HepG2 (cell line): ENCODE results near the gene PDE1C. TPM values are rescaled to one million over a fixed set of nuclear protein-coding genes. Genes with fewer than 3 reads are reported as not detected.

ENCODE experiments used
- ATAC-seq: fragments of 200-7000 bp; cut with Tn5 transposase; 3 replicates; pipeline ENCODE4 v1.9.1; 2020; ENCODE audit warnings: mild to moderate bottlenecking, moderate library complexity
- BruUV-seq: library from RNA; stranded (reverse); fragments of 400-500 nt; replicated peaks from 2 replicates; lab custom pipeline; 2021; lab: Mats Ljungman, UMichigan
- CTCF ChIA-PET: fragments of 300-600 bp; formaldehyde crosslinking; extraction: SDS; loops from one replicate; lab custom pipeline; 2021; ENCODE audit warnings: low total read pairs, inconsistent platforms, low intra/inter-chr PET ratio; lab: Yijun Ruan, JAX
- POLR2A ChIA-PET: fragments of 350-600 bp; sonication (Branson Sonifier 250); formaldehyde crosslinking; loops from one replicate; lab custom pipeline; 2020; ENCODE audit warnings: antibody characterized with exemption, inconsistent platforms; lab: Yijun Ruan, JAX
- DNase-seq: peaks from one replicate; pipeline ENCODE4 v3.0.0-alpha.2; 2015; ENCODE audit warnings: low spot score
- FAIRE-seq: peaks from 3 replicates; lab custom pipeline; 2011; peaks lifted over from hg19 to GRCh38; lab: Jason Lieb, UNC
- H2AFZ ChIP-seq: one replicate; pipeline ENCODE4 v1.6.1; 2011; ENCODE audit warnings: low read length, inconsistent platforms
- H3K27ac ChIP-seq: fragments of 300-600 bp; 3 replicates; pipeline ENCODE4 v1.8.0; 2011; ENCODE audit warnings: mixed run types, mild to moderate bottlenecking, mixed read lengths, low read length, inconsistent platforms; ENCODE audit not compliant: insufficient read depth; ENCODE audit errors: extremely low read length
- H3K27me3 ChIP-seq, 2 experiments: fragments of 200-600 bp in 1 of 2; 2 replicates in 1 of 2; 3 replicates in 1 of 2; pipeline versions ENCODE4 v1.6.0 to v1.8.0; 2011; ENCODE audit warnings: low read length in 2 of 2, mild to moderate bottlenecking in 2 of 2, moderate library complexity in 2 of 2, inconsistent platforms in 1 of 2; ENCODE audit not compliant: insufficient read depth in 2 of 2, control insufficient read depth in 1 of 2
- H3K36me3 ChIP-seq, 2 experiments: fragments of 200-600 bp in 1 of 2; replicated peaks in 1 of 2; 2 replicates in 1 of 2; 3 replicates in 1 of 2; pipeline versions ENCODE4 v1.5.1 to v1.8.0; 2011; ENCODE audit warnings: low read length in 2 of 2, inconsistent platforms in 1 of 2; ENCODE audit not compliant: insufficient read depth in 2 of 2, control insufficient read depth in 1 of 2
- H3K4me1 ChIP-seq: 2 replicates; pipeline ENCODE4 v1.5.1; 2012; ENCODE audit warnings: low read length, inconsistent platforms; ENCODE audit not compliant: insufficient read depth
- H3K4me2 ChIP-seq: 2 replicates; pipeline ENCODE4 v1.6.0; 2011; ENCODE audit warnings: low read depth, low read length, inconsistent platforms
- H3K4me3 ChIP-seq, 3 experiments: fragments of 200-600 bp in 1 of 3; sonication (generic), shearing (Covaris generic) in 1 of 3; replicated peaks in 1 of 3; 2 replicates each; pipeline ENCODE4 v1.5.1; 2011 to 2016; ENCODE audit warnings: low read length in 3 of 3, inconsistent platforms in 2 of 3, low read depth in 2 of 3, mild to moderate bottlenecking in 2 of 3, control low read depth in 1 of 3, mixed read lengths in 1 of 3; ENCODE audit not compliant: insufficient read depth in 1 of 3
- H3K79me2 ChIP-seq: one replicate; pipeline ENCODE4 v1.6.1; 2011; ENCODE audit warnings: low read length, inconsistent platforms; ENCODE audit not compliant: insufficient read depth
- H3K9ac ChIP-seq: 2 replicates; pipeline ENCODE4 v1.6.0; 2011; ENCODE audit warnings: mild to moderate bottlenecking, low read depth, low read length, inconsistent platforms; ENCODE audit not compliant: insufficient read depth
- H3K9me3 ChIP-seq: 2 replicates; pipeline ENCODE4 v1.5.1; 2012; ENCODE audit warnings: mild to moderate bottlenecking, low read length
- H4K20me1 ChIP-seq: 2 replicates; pipeline ENCODE4 v1.6.0; 2011; ENCODE audit warnings: inconsistent platforms, mild to moderate bottlenecking, low read length, moderate library complexity; ENCODE audit not compliant: insufficient read depth
- FOXP1 ChIP-seq, 2 experiments: fragments of 450-650 bp in 1 of 2; IDR thresholded peaks; 2 replicates each; pipeline ENCODE4 v1.6.1; 2017 to 2018; ENCODE audit warnings: antibody characterized with exemption in 1 of 2
- GATA4 ChIP-seq: sonication (generic); IDR thresholded peaks from 2 replicates; pipeline ENCODE4 v1.6.1; 2016; ENCODE audit warnings: antibody characterized with exemption, low read depth, borderline replicate concordance
- GZF1 ChIP-seq: sonication (generic); formaldehyde crosslinking; IDR thresholded peaks from 2 replicates; pipeline ENCODE4 v1.5.1; 2020; ENCODE audit warnings: mild to moderate bottlenecking, missing genetic modification reagents
- ZIK1 ChIP-seq: sonication (generic); formaldehyde crosslinking; IDR thresholded peaks from 2 replicates; pipeline ENCODE4 v1.5.0; 2020; ENCODE audit warnings: mild to moderate bottlenecking, low read depth, missing genetic modification reagents, borderline replicate concordance
- ZNF446 ChIP-seq: sonication (generic); formaldehyde crosslinking; IDR thresholded peaks from 2 replicates; pipeline ENCODE4 v1.5.0; 2020; ENCODE audit warnings: mild to moderate bottlenecking, missing genetic modification reagents
- ZNF883 ChIP-seq: sonication (generic); formaldehyde crosslinking; IDR thresholded peaks from 2 replicates; pipeline ENCODE4 v1.5.1; 2020; ENCODE audit warnings: mild to moderate bottlenecking, missing genetic modification reagents; ENCODE audit errors: not compliant biosample characterization
- ZSCAN12 ChIP-seq: sonication (generic); formaldehyde crosslinking; IDR thresholded peaks from 2 replicates; pipeline ENCODE4 v1.9.0; 2021; ENCODE audit warnings: mild to moderate bottlenecking, missing genetic modification reagents
- WGBS: methylation state at CpG from one replicate; pipeline ENCODE4 v1.1.6; 2017; ENCODE audit warnings: low lambda C conversion rate; 5-methylcytosine and 5-hydroxymethylcytosine counted together
- in situ Hi-C: cut with HindIII; loops from 2 replicates; pipeline ENCODE4 v1.10.0; 2017; ENCODE audit warnings: low pct_unique_long_range_greater_than_20kb; ENCODE audit not compliant: extremely low pct_ligation_motif_present
- intact Hi-C: fragments of 100-400 bp; cut with micrococcal nuclease; formaldehyde crosslinking; loops from one replicate; pipeline ENCODE4 v1.10.0; 2022; ENCODE audit not compliant: unreplicated experiment
- polyA plus RNA-seq, 8 experiments: library from polyadenylated mRNA; depleted of rRNA in 3 of 8; stranded (reverse) in 7 of 8; unstranded in 1 of 8; fragments of >200 nt; fragmentation: Illumina TruSeq in 4 of 8; extraction: Trizol in 4 of 8; gene quantifications; 2 replicates each; pipeline versions ENCODE4 v1.2.1 to v1.2.3, GENCODE V29; 2011 to 2016; ENCODE audit warnings: low read depth in 4 of 8, missing spikeins in 1 of 8, mixed read lengths in 1 of 8; ENCODE audit not compliant: insufficient read depth in 1 of 8
- total RNA-seq, 5 experiments: library from RNA; depleted of rRNA; stranded (reverse); fragments of >200 nt; fragmentation: Illumina TruSeq; extraction: Trizol; gene quantifications; 2 replicates each; pipeline ENCODE4 v1.2.3, GENCODE V29; 2016; ENCODE audit warnings: low read depth in 1 of 5
- TF ChIP-seq, protein P1 (sequence below): sonication (generic); formaldehyde crosslinking; IDR thresholded peaks from 2 replicates; pipeline ENCODE4 v1.8.0; 2022; ENCODE audit warnings: missing genetic modification reagents, low read depth, mild to moderate bottlenecking, borderline replicate concordance
- TF ChIP-seq, protein P2 (sequence below): IDR thresholded peaks from 2 replicates; pipeline ENCODE4 v1.6.1; 2016; ENCODE audit warnings: mild to moderate bottlenecking, missing biosample characterization, missing genetic modification reagents
- TF ChIP-seq, protein P3 (sequence below): sonication (generic); formaldehyde crosslinking; conservative IDR thresholded peaks from 2 replicates; pipeline ENCODE4 v1.4.0; 2020; ENCODE audit warnings: missing genetic modification reagents
- TF ChIP-seq, protein P4 (sequence below): sonication (generic); formaldehyde crosslinking; IDR thresholded peaks from 2 replicates; pipeline ENCODE4 v1.8.0; 2022; ENCODE audit warnings: missing genetic modification reagents, mild to moderate bottlenecking, moderate library complexity, borderline replicate concordance

PDE1C gene
- total and polyA plus RNA-seq, 2 of the 13 experiments (the other 11 are each of a cell fraction or from before 2014, with no cell fraction given): not detected

DNA sequence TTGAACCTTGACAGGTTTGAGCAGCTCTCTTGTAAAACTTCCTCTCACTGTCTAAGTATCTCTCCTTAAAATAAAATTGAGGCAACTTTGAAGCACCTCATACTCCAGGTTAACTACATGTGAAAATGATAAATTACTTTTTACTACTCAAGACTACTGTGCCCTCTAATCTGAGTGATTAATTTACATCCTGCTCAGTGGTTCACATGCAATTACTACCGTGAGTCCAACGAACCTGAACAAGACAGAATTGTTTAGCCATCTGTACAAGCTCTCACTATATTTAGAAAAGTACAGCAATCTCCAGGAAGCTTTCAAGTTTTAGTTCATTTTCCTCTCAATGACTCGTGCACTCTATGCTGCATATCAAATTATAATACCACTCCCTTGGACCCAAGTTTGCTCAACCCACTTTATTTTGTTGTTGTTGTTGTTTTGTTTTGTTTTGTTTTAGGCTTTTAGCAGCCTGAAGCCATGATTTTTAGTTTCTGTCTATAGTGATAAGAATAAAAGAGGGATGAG lies 21.2 kb downstream of the PDE1C start:
- H3K36me3 ChIP-seq: no peaks in the 10 kb centered on the region
- ATAC-seq (no peak), DNase-seq (no peak), FAIRE-seq (no peak)
- in situ Hi-C loops: no loop called here
- TF ChIP-seq, protein P1, sequence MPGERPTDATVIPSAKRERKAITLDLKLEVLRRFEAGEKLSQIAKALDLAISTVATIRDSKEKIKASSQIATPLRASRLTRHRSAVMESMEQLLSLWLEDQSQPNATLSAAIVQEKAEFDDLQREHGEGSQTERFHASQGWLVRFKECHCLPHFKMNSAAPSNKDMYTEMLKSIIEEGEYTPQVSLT (CRISPR knock-in tag): no peak
- no peak for TF ChIP-seq GATA4
- TF ChIP-seq, protein P2, sequence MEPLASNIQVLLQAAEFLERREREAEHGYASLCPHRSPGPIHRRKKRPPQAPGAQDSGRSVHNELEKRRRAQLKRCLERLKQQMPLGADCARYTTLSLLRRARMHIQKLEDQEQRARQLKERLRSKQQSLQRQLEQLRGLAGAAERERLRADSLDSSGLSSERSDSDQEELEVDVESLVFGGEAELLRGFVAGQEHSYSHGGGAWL (CRISPR knock-in tag): no peak
- no peak for TF ChIP-seq FOXP1 (IDR thresholded peaks at IDR 0.05)
- TF ChIP-seq FOXP1 (CRISPR knock-in tag; IDR thresholded peaks at IDR 0.05): no peak
- TF ChIP-seq GZF1 (CRISPR knock-in tag): no peak
- ChIA-PET POLR2A (no interaction called here), CTCF (no interaction called here)
- H3K9me3 ChIP-seq: no peaks in the 10 kb centered on the region
- H3K4me3 ChIP-seq: no peak overlapping the region
- no peaks in the 10 kb centered on the region for H4K20me1 ChIP-seq
- no peaks in the 10 kb centered on the region for H3K79me2 ChIP-seq
- no peak overlapping the region for H2AFZ ChIP-seq
- intact Hi-C loops: no loop called here
- no peak overlapping the region for H3K4me2 ChIP-seq
- H3K27me3 ChIP-seq: no peaks in the 10 kb centered on the region
- no TSS peak for BruUV-seq
- H3K9ac ChIP-seq: no peak overlapping the region
- no peak overlapping the region for H3K27ac ChIP-seq
- WGBS: 3% methylated on average over 3 of the region's 3 CpGs
- H3K4me1 ChIP-seq: no peaks in the 10 kb centered on the region

DNA sequence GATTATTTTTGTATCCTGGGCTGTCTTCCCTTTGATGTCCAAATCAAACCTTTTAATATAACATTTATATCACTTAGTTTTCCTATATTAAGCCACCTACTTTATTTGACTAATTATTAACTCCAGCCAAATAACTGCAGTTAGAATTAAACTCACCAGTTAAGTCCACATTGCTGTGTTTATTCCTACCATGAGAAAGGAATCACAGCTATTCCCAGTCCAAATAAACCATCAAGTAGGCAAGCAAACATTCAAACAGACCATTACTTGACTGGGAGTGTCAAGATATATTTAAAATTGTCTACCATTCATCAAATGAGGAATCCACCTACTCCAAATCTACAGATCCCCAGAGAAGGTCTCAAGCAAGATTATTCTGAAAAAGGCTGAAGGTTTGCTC lies 22.4 kb downstream of the PDE1C start:
- H2AFZ ChIP-seq: no peak overlapping the region
- no peaks in the 10 kb centered on the region for H3K36me3 ChIP-seq
- H3K9ac ChIP-seq: no peak overlapping the region
- no peaks in the 10 kb centered on the region for H3K27me3 ChIP-seq
- FAIRE-seq (no peak), DNase-seq (peak; percentile 2), ATAC-seq (no peak)
- ChIA-PET POLR2A (no interaction called here), CTCF (no interaction called here)
- no peaks in the 10 kb centered on the region for H3K79me2 ChIP-seq
- no TSS peak for BruUV-seq
- H3K4me1 ChIP-seq: no peaks in the 10 kb centered on the region
- no peak overlapping the region for H3K4me2 ChIP-seq
- no peaks in the 10 kb centered on the region for H3K9me3 ChIP-seq
- intact Hi-C loops: no loop called here
- no peak overlapping the region for H3K4me3 ChIP-seq
- in situ Hi-C loops: no loop called here
- H4K20me1 ChIP-seq: no peaks in the 10 kb centered on the region
- TF ChIP-seq, protein P3, sequence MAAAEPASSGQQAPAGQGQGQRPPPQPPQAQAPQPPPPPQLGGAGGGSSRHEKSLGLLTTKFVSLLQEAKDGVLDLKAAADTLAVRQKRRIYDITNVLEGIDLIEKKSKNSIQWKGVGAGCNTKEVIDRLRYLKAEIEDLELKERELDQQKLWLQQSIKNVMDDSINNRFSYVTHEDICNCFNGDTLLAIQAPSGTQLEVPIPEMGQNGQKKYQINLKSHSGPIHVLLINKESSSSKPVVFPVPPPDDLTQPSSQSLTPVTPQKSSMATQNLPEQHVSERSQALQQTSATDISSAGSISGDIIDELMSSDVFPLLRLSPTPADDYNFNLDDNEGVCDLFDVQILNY (CRISPR knock-in tag): no peak
- TF ChIP-seq ZSCAN12 (CRISPR knock-in tag) (no peak), ZNF883 (CRISPR knock-in tag) (no peak), ZNF446 (CRISPR knock-in tag) (no peak), ZIK1 (CRISPR knock-in tag) (no peak)
- TF ChIP-seq, protein P4, sequence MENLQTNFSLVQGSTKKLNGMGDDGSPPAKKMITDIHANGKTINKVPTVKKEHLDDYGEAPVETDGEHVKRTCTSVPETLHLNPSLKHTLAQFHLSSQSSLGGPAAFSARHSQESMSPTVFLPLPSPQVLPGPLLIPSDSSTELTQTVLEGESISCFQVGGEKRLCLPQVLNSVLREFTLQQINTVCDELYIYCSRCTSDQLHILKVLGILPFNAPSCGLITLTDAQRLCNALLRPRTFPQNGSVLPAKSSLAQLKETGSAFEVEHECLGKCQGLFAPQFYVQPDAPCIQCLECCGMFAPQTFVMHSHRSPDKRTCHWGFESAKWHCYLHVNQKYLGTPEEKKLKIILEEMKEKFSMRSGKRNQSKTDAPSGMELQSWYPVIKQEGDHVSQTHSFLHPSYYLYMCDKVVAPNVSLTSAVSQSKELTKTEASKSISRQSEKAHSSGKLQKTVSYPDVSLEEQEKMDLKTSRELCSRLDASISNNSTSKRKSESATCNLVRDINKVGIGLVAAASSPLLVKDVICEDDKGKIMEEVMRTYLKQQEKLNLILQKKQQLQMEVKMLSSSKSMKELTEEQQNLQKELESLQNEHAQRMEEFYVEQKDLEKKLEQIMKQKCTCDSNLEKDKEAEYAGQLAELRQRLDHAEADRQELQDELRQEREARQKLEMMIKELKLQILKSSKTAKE (CRISPR knock-in tag): no peak
- TF ChIP-seq, all 625 proteins: peak for 0
- H3K27ac ChIP-seq: no peak overlapping the region
